ENCODE results near the gene SORL1.

Gene SORL1

DNA sequence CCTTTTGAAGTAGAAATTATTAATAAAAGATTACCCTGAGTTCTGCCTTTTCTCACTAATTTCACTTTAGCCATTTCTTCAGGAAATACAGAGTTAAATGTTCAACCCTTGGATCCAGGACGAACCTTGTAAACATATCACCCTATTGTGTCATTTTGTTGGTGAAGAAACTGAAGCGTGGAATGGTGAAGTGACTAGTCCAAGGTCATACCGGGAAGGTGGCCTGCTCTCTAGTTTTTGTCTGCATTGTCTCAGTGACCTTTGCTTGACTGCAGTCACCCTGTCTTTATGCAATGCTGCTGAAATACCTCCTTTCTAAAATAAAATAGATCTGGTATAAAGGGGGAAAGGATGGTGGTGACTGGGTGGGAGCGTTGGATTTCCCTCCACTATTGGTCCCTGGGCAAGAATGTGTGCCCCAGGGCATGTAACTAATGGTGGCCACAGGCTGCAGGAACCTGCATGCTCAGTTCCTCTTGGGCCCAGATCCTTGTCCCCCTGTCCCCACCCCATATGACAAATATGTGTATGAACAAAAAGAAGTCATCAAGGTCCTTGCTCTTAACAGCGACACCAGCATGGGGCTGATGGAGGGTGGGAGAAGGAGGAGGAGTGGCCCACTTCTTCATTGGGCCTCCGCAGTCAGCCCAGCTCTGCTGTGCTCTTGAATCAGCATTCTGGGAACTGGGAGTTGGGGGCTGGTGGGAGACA, 1.6 kb downstream of the SORL1 start:
- no peak for DNase-seq (ENCODE audit: low spot score)

DNA sequence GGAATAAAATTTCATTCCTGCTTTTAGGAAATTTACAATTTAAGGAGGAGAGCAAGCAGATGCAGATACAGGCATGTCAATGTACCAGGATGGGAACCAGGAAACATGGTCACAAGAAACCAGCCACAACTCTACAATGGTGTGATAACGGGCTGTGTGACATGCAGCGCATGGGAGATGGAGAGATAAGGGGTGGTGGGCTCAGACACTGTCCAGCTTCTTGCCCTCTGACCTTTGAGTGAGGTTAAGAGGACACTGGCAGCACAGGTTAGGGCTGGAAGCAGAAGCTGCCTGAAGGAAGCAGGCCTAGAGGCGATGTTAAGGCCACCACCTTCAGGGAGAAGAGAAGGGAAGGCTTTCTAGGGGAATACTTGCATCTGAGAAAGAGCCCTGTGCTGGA, 3.0 kb downstream of the SORL1 start:
- peak; percentile 85 for DNase-seq (ENCODE audit: low spot score)

DNA sequence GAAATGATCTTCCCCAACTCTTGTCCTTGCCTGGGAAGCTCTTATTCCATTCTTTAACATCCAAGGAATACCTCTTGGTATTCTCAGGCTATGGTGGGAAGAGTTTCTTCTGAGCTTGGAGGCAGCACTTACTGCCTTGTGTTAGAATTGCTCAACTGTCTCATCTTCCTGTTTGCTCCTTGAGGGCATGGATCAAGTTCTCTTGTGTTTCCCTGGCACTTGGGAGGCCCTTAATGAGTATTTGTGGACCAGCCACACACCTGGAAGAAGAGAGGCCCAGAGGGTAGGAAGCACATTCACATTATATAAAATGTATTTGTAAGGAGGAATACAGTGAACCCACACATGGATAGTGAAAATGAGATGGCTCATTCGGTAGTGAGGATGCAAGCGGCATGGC, 4.0 kb downstream of the SORL1 start:
- DNase-seq (ENCODE audit: low spot score) = no peak

DNA sequence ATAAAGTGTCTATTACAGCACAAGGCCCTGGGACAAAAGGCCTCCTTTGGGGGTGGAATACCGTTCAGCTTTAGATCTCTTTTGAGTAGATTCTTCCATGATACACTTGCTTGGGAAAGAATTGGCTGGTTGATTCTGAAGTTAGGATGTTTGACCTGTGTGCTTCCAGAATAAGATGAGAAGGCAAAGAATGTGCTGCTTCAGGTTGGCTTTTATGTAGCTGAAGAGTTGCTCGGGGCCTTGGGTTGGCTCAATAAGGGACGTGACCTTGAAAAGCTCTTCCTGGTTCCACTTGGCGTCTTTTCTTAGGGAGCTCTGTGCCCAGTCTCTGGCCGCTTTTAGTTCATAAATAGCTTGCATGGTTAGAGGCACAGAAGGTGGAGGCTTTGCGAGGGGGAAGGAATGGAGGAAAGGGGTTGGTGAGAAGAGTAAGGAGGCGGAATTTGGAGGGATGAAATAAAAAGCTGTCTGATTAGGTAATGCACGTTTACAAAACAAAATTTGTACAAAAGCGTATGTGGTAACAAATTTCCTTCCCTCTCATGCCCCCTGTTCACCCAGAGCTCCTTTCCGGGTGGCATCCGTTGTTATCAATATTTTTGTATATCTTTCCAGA, 4.8 kb downstream of the SORL1 start:
- no peak for DNase-seq (ENCODE audit: low spot score)

DNA sequence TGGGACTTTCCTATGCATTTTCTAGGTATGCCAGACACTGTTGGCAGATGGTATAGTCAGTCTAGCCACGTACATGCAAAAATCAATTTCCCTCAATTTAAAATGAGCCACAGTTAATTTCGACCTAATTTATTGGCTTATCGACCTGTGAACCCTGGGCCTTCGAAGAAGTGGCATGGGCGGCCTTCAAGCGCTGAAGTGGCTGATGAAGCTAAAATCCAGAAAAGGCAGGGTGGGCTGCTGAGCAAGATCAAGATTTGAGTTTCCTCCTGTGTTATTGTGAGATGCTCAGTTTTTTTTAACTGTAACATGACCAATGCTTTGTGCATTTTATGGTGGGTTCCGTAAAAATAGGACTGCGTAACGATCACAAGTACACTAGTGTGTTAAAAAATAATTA, 6.4 kb downstream of the SORL1 start:
- DNase-seq (ENCODE audit: low spot score) = no peak

DNA sequence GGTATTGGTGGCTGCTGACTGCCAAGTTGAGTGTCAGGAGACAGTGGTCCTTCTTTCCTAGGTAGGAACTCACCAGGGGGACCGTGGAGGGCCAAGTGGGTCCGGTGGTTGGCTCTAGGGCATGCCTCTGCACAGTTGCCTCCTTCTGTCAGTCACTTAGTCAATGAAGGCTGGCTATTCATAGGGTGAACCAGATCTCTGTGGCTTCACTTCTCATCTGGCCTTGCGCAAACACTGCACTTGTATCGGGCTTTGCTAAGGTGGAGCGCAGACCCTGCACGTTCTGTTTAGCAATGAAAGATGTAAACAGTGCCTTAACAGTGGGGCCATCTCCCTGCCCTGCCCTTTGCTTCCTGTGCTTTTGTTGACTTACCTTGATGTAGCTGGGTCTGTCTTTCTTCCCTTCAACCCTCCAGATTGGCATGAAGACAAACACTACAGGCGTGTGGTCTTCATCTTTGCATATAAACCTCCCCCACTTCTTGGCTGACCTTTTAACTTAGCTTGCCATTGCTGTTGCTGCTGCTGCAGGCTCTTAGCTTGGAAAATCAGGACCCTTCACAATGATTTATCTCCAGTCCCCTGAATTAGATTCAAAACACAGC, 7.4 kb downstream of the SORL1 start:
- peak; percentile 91 for DNase-seq (ENCODE audit: low spot score)

DNA sequence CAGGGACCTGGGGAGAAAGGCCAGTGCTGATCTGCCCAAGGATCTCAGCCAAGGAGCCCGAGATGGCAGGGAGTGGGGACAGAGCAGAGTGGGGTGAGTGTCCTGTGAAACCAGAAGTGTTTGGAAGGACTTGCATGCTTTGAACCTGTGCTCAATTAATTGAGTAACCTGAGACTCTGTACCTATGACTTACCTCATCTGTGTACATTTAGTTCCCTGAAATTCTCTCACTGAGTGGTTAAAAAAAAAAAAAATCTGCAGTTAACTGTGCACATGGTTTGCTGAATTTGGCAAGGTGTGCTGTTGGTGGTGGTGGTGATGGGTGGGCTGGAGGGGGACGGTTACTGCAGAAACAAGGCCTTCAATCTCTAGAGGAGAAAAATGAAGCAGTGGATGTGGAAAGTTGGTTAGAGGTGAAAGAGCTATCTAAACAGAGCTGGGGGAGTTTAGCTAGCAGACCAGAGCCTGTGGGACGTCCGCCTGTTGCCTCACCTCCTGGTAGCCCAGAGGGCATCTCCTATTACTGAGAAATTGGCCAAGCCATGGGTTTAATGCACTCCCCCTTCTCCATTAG, 8.9 kb downstream of the SORL1 start:
- no peak for DNase-seq (ENCODE audit: low spot score)

DNA sequence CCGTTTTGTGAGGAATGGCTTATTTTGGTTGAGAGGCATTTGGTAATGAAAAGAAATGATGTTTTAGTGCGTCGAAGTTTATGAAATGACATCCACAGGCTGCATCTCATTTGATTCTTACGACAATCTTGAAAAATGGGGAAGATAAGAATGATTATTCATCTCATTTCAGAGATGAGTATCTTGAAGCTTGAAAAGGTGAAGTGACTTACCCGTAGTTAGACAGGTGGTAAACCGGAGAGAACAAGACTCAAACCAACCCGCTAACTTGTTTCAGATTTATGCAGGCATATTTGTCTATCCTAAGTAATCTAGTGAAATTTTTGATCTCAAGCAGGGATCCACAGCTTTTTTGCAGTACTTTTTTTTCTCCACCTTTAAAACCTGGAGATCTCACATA, 9.7 kb downstream of the SORL1 start:
- no peak for DNase-seq (ENCODE audit: low spot score)

DNA sequence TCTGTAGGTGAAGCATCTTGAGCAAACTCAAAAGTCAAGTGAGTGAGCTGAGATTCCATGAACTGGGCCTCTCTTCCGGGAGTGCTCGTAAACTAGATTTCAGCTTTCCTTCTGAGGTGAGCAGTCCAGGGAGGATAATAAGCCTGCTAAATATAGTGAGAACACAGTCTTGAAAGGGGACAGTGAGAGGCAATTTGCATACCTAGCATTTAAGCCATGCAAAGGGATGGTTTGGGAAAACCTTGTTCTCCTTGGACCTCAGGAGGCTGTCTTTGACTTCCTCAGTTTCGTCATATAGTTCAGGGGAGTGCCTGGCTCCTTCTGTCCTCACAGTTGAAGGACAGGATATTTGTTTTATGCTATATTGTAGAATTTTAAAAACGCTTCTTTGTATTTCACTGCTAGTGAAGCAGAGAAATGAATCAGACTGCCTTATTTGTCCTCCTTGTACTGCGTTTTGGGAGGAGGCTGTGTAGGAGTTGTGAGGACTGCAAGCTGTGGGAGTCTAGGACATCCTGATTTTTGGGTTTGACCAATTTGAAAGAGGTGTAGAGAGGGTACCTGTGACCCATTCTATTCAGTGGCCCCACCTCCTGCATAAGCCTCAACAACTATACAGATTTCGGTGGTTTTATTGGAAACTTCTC, 11.7 kb downstream of the SORL1 start:
- no peak for DNase-seq (ENCODE audit: low spot score)

DNA sequence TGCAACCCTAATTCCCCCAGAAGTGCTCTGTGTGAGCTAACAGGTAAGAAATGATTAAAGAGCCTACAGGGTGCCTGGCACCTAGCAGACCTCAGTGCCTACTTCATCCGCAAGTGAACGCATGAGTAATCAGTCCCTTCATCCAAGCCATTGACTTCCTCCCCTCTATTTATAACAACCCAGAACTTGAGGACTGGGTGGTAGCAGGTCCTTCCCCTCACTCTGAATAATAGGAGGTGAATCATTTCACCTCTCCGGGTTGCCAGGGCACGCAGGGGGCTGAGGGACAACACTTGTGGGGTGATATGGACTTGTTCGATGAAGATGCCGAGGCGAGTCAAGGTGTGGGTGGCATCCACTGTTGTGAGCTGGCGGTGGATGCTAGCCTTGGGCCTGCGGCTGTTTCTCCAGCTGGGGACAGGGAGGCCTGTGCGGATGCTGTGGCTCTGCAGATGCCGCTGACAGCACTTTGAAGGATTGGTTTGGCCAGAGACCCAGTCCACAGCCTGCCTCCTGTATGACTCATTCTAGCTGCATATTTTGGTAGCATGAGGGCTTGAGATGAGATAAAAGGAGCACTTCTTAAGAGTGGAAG, 12.3 kb downstream of the SORL1 start:
- DNase-seq (ENCODE audit: low spot score) = peak; percentile 45

DNA sequence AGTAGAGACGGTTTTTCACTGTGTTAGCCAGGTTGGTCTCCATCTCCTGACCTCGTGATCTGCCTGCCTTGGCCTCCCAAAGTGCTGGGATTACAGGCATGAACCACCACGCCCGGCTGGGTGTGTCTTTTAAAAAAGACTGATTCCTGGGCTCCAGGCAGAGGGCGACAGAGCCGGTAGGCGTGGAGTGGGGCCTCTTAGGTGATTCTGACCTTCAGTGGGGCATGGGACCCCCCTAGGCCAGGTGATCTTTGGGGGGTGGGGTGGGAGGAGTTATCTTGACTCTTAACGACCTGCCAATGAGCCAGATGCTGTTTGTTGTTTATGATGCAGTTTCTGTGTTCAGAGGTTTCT, 13.6 kb downstream of the SORL1 start:
- DNase-seq (ENCODE audit: low spot score) = no peak

DNA sequence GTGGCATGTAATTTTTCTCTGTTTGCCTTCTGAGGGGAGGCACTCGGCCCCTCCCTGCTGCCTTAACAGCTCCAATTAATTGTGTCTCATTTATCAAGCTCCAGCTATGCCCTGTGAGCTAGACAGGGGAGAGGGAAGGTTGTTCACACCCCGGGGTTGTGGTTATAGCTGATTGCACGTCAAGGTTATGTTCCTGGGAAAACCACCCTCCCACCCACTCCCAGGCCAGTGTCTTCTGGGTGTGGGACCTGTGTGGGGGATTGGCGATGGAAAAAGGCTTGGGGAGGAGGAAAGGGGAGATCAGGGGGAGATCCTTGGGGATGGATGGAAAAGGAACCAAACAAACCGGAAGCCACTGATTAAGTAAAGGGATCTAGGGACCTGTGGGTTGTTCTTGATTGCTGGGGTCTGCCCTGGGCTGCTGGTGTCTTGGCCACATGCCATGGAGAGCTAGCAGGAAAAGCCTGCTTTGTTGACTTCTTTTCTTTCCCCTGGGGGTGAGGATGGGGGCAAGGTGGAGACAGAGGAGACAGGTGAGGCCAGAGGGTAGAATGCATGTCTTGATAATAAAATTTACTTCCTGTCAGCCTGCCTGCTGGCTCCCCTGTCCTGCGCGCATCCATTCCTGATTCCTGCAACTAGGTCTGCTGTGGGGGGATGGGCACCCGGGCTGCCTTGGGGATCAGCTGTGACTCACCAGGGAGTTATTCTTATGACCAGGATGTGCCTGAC, 14.1 kb downstream of the SORL1 start:
- DNase-seq (ENCODE audit: low spot score) = peak; percentile 64

DNA sequence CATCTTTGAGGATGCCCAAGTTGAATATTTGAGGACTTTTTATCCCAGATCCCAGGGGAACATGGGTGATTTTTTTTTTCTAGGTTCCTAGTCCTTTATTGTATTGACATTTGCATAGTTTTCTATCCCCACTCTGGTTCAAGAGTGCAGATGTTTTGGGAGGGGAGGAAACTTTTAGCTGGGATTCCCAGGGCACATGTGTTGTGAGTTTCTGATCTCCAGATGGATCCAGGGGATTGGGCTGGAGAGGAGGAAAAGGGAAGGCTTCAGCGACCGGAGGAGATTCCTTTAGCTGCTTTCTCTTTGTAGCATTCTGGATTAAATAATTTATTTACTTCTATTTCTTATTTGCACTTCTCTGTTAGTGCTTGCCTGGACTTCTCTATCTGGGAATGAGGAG, 15.4 kb downstream of the SORL1 start:
- no peak for DNase-seq (ENCODE audit: low spot score)

DNA sequence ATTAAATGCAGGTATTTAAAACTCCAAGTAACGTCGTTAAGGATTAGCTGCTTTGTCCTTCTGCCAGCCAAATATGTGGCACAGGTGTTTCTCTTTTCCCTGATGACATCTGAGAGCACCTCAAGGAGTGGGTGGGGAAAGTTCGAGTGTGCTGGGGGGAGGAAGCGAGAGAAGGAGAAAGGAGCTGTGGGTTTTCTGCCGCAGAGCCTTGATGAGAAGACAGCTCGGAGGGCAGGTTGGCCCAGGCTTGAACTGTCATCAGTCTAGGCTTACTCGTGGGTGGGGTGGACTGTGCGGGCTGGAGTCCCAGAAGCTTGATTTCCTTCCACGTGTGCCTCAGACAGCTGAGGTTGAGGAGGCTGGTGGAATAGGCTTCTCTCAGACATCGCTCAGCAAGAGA, 15.9 kb downstream of the SORL1 start:
- no peak for DNase-seq (ENCODE audit: low spot score)

DNA sequence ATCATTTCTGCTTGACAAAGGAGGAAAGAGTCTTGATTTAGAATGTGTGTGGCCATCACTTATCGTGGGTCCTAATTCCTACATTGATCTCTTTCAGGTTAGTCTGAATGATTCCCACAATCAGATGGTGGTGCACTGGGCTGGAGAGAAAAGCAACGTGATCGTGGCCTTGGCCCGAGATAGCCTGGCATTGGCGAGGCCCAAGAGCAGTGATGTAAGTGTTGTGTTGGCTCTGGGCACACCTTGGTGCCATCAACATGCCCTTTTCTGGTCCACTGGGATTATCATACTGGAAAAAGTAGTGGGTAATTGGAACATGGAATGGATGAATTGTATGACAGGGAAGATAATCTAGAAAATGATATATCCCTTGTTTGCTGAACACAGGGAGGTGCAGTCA, 17.8 kb downstream of the SORL1 start:
- DNase-seq (ENCODE audit: low spot score) = no peak

DNA sequence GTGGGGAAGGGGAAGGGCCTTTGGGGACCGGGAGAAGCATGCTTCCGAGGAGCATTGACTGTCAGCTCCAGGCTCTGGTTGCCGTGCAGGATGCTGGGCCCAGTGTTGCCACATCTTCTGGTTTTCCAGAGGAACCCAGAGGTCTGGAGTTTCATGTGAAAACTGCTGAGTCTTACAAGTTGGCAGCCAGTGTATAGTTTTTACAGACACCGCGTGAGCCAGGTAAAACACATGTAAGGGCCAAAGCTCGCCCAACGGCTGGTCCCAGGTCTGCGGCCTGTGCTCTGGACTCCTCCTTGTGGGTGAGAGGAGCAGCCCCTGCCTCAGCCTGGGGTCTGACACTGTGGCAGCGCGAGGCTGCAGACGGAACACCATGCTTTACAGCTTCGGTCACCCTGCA, 19.1 kb downstream of the SORL1 start:
- DNase-seq (ENCODE audit: low spot score) = no peak

DNA sequence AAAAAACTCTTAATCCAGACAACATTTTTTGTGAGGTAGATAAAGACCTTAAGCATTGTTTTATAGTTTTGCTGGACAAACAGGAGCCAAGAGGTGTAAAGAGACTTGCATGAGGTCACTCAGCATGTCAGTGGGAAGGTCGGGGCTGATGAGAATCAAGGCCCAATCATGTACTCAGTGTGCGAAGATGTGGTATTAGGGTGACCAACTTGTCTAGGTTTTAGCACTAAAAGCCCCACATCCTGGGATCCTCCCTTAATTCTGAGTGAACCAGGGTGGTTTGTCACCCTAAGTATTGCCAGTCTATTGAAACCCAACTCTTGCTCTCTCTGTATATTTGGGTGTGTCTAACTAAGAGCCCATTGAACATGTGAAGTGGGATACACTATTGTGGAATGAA, 20.2 kb downstream of the SORL1 start:
- DNase-seq (ENCODE audit: low spot score) = no peak

DNA sequence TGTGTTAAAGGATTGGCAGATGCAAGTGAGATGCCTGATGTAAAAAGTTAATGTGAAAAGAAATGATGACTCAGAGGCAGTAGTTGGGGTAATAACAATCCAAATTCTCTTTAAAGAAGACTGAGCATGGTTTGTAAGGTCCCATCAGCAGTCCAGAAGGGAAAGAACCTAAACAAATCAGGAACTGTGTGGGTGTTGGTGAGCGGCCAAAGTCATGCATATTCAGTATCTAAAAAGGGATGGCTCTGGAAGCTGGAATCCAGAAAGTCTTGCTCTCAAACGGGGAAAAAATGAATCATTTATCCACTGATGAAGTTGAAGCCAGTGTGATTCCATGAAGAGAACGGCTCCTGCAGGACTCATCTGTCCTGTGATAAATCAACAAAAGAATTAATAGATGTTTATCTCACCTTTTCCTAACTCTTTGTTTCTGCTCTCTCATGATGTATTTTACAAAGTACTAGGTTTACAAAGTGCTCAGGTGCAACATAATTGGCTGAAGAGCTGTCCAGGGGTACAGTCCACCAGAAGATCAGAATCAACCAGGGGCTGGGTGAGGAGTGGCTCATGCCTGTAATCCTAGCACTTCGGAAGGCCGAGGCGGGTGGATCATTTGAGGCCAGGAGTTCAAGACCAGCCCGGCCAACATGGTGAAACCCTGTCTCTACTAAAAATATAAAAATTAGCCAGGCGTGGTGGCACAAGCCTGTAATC, 21.1 kb downstream of the SORL1 start:
- no peak for DNase-seq (ENCODE audit: low spot score)

DNA sequence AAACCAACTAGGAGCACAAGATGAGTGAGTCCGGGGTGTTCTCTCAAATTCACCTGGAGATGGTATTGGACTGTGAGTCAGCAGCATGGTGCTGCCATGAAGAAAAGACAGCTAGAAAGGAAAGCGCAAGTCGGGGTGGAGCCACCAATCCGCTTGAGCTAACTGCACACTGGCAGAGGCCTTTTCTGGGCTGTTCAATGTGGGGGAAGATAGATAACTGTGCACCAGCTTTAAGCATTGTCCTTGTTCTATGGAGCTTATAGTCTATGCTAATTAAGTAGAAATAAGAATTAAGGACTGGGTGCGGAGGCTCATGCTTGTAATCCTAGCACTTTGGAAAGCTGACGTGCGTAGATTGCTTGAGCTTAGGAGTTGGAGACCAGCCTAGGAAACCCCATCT, 22.6 kb downstream of the SORL1 start:
- no peak for DNase-seq (ENCODE audit: low spot score)

DNA sequence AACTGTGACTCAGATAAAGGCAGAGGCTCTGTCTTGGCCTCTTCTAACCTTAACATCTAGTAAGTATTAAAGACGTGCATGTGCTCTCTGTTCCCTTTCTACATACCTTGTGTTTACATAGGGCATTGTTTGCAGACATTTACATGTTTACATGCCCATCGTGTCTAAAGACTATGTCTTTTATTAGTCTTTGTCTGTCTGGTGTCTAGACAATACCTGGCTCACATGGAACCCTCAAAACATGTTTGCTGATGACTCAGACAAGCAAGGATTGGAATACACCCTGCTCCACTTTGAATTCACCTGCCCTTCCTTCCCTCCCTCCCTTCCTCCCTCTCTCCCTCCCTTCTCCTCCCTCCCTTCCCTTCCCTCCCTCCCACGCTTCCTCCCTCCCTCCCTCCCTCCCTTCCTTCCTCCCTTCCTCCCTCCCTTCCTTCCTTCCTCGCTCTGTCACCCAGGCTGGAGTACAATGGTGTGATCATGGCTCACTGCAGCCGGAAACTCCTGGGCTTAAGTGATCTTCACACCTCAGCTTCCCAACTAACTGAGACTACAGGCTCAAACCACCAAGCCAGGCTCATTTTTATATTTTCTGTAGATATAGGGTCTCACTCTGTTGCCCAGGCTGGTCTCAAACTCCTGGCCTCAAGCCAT, 24.4 kb downstream of the SORL1 start:
- DNase-seq (ENCODE audit: low spot score) = no peak

All from SK-N-DZ (cell line).